Measurements from ENCODE around the gene AGAP1.

DNA sequence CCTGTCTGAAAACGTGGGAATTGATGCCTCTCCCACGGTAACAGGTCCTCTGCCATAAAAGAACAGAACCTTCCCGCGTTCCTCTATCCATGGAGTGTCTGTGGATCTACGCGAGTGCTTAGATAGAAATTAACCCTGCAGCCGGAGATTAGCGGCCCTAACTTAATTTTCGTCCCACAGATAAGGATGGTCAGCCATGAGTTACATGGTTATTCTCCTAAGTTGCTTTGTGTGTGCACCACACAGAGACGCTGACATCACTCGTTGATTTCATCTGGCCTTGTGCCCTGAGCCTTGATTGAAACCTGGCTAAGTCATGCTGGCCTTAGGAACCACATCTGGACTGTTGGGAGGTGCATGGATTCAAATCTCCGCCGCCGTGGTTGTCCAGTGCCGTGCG is 542.2 kb downstream of the AGAP1 start:
- TF ChIP-seq CTCF (IDR thresholded peaks at IDR 0.05): no peak
- no peak for TF ChIP-seq POLR2A (IDR thresholded peaks at IDR 0.05)

Measured in heart left ventricle (tissue), 13 donors.